Lung (tissue), 13 donors: Measurements from ENCODE around the gene ATP6AP1. TPM values are rescaled to one million over a fixed set of nuclear protein-coding genes. Genes with fewer than 3 reads are reported as not detected.
A peak's percentile ranks its signal among the peaks of the same experiment; 100 is the strongest.

ENCODE experiments used
- ATAC-seq: fragments of 200-7000 bp; cut with Tn5 transposase; one replicate; pipeline ENCODE4 v1.9.1; 2020; ENCODE audit warnings: moderate number of reproducible peaks; ENCODE audit not compliant: insufficient read depth, low FRiP score
- DNase-seq, 3 donors: peaks; one replicate each; pipeline ENCODE4 v3.0.0-alpha.2; 2013 to 2017
- H3K27ac ChIP-seq, 2 donors: one replicate each; pipeline ENCODE4 v1.5.1; 2013; ENCODE audit warnings: mild to moderate bottlenecking in 2 of 2, moderate library complexity in 2 of 2, control low read depth in 1 of 2, inconsistent platforms in 1 of 2, low read depth in 1 of 2, low read length in 1 of 2
- H3K27me3 ChIP-seq, 3 donors: one replicate each; pipeline ENCODE4 v1.5.1; 2013; ENCODE audit warnings: low read length in 2 of 3; ENCODE audit not compliant: control insufficient read depth in 3 of 3, insufficient read depth in 3 of 3
- H3K36me3 ChIP-seq, 4 donors: one replicate each; pipeline ENCODE4 v1.5.1; 2013; ENCODE audit warnings: low read length in 4 of 4, mild to moderate bottlenecking in 1 of 4, moderate library complexity in 1 of 4; ENCODE audit not compliant: control insufficient read depth in 4 of 4, insufficient read depth in 4 of 4
- H3K4me1 ChIP-seq, 5 donors: one replicate each; pipeline ENCODE4 v1.5.1; 2013; ENCODE audit warnings: low read length in 5 of 5, mild to moderate bottlenecking in 2 of 5, moderate library complexity in 1 of 5; ENCODE audit not compliant: control insufficient read depth in 5 of 5, insufficient read depth in 5 of 5
- H3K4me3 ChIP-seq: one replicate; pipeline ENCODE4 v1.5.1; 2013; ENCODE audit warnings: mild to moderate bottlenecking, control low read depth, moderate library complexity
- H3K9ac ChIP-seq, 2 donors: one replicate each; pipeline ENCODE4 v1.5.1; 2013; ENCODE audit warnings: low read length in 2 of 2, control low read depth in 1 of 2; ENCODE audit not compliant: insufficient read depth in 1 of 2
- H3K9me3 ChIP-seq, 4 donors: one replicate each; pipeline ENCODE4 v1.5.1; 2013; ENCODE audit warnings: low read length in 3 of 4, mild to moderate bottlenecking in 1 of 4, moderate library complexity in 1 of 4; ENCODE audit not compliant: control insufficient read depth in 4 of 4, insufficient read depth in 3 of 4
- CTCF ChIP-seq: IDR thresholded peaks from 2 replicates; pipeline ENCODE4 v1.5.1; 2012; ENCODE audit warnings: mild to moderate bottlenecking; ENCODE audit errors: control extremely low read depth, extremely low read depth
- WGBS, 2 donors: extraction: QIAGEN DNeasy Blood & Tissue Kit; methylation state at CpG; one replicate each; pipeline ENCODE4 v1.1.7; 2013; 5-methylcytosine and 5-hydroxymethylcytosine counted together
- polyA plus RNA-seq, 2 donors: library from polyadenylated mRNA; stranded (reverse); fragments of 200-250 nt; gene quantifications; one replicate each; pipeline ENCODE4 v1.2.1, GENCODE V29; 2013
- small RNA-seq: library from RNA; depleted of rRNA; stranded (forward); fragments of <200 nt; gene quantifications from one replicate; pipeline ENCODE3, GENCODE V24; 2014; ENCODE audit warnings: low replicate concordance
- total RNA-seq, 2 donors: library from RNA; depleted of rRNA in 1 of 2; stranded (reverse); fragments of >200 nt in 1 of 2; gene quantifications; one replicate each; pipeline ENCODE4 v1.2.1, GENCODE V29; 2014 to 2021
- donor health status: control.
- donor health status: control.
- donor health status: Bipolar disorder and iron deficiency.
- donor health status: healthy.
- donor health status: DM: yes; HTN: yes; CAD: no.

ATP6AP1 gene
- total and polyA plus RNA-seq, 4 donors = 73.7 to 220 (median 113) TPM

GRCh38 chrX:154485150-154486051 is 56.9 kb downstream of the ATP6AP1 start:
- H3K9ac ChIP-seq = no peak overlapping the region
- peaks cover 0 to 9% (median 0%) of the 10 kb centered on the region in 5 donors for H3K4me1 ChIP-seq
- H3K27me3 ChIP-seq = no peaks in the 10 kb centered on the region
- TF ChIP-seq CTCF = no peak
- ATAC-seq = no peak
- H3K36me3 ChIP-seq = peaks cover 0 to 7% (median under 1%) of the 10 kb centered on the region in 4 donors
- H3K9me3 ChIP-seq = peaks cover 0 to 3% (median 0%) of the 10 kb centered on the region in 4 donors
- 60 to 63% methylated on average over 21 to 35 of the region's 35 CpGs for WGBS, 2 donors
- no peak for DNase-seq
- peak overlapping the region; percentile 83 to 92 for H3K27ac ChIP-seq
- peak overlapping the region; percentile 58 for H3K4me3 ChIP-seq

- Histone ChIP-seq H3K36me3 (peaks cover 0 to 7% (median under 1%) of the 10 kb centered on the region in 4 donors), H3K27me3 (no peaks in the 10 kb centered on the region), H3K4me1 (peaks cover 0 to 9% (median 0%) of the 10 kb centered on the region in 5 donors), H3K27ac (peak overlapping the region; percentile 83 to 92), H3K9ac (no peak overlapping the region), H3K4me3 (peak overlapping the region; percentile 58), H3K9me3 (peaks cover 0 to 3% (median 0%) of the 10 kb centered on the region in 4 donors)
- WGBS, 2 donors = 0 to 44% methylated on average over 11 to 35 of the region's 35 CpGs
- ATAC-seq (no peak), DNase-seq (peak in 2 of 3 donors; percentile 22 to 24)
- TF ChIP-seq CTCF = no peak
Measured at GRCh38 chrX:154486052-154486395, 57.5 kb downstream of the ATP6AP1 start.

Small RNA genes lying within 50 kb of the gene (small RNA-seq; reads per million reads assigned to genes)
- gene MIR6858 (0.08 reads per million), gene SNORA70 (not detected)

Other genes starting within 250 kb of the ATP6AP1 start
- not detected for gene OPN1MW, start 246.1 kb upstream of the ATP6AP1 start, total RNA-seq
- not detected for gene OPN1MW, start 246.1 kb upstream of the ATP6AP1 start, polyA plus RNA-seq
- gene OPN1MW2, start 208.9 kb upstream of the ATP6AP1 start, total RNA-seq = not detected
- gene OPN1MW2, start 208.9 kb upstream of the ATP6AP1 start, polyA plus RNA-seq = not detected
- not detected for gene OPN1MW3, start 171.1 kb upstream of the ATP6AP1 start, total RNA-seq
- gene OPN1MW3, start 171.1 kb upstream of the ATP6AP1 start, polyA plus RNA-seq = not detected
- not detected for gene TEX28, start 133.6 kb upstream of the ATP6AP1 start, total RNA-seq
- under 1 TPM in 1 of 2 donors, not detected in 1; 0.02 TPM for gene TEX28, start 133.6 kb upstream of the ATP6AP1 start, polyA plus RNA-seq
- 1 to 10 TPM in 1 of 2 donors, under 1 TPM in 1; 0.18 to 1.5 TPM for gene TKTL1, start 132.9 kb upstream of the ATP6AP1 start, total RNA-seq
- under 1 TPM in 1 of 2 donors, not detected in 1; 0.54 TPM for gene TKTL1, start 132.9 kb upstream of the ATP6AP1 start, polyA plus RNA-seq
- 1,000 to 10,000 TPM in 1 of 2 donors, 100 to 1,000 TPM in 1; 602 to 1,802 TPM for gene FLNA, start 54.0 kb upstream of the ATP6AP1 start, total RNA-seq
- 100 to 1,000 TPM; 645 to 783 TPM for gene FLNA, start 54.0 kb upstream of the ATP6AP1 start, polyA plus RNA-seq
- gene EMD, start 49.4 kb upstream of the ATP6AP1 start, total RNA-seq = 10 to 100 TPM; 33.0 to 66.9 TPM
- gene EMD, start 49.4 kb upstream of the ATP6AP1 start, polyA plus RNA-seq = 100 to 1,000 TPM in 1 of 2 donors, 10 to 100 TPM in 1; 82.7 to 108 TPM
- gene RPL10, start 30.3 kb upstream of the ATP6AP1 start, total RNA-seq = 1,000 to 10,000 TPM; 2,479 to 3,133 TPM
- 1,000 to 10,000 TPM; 4,111 to 4,258 TPM for gene RPL10, start 30.3 kb upstream of the ATP6AP1 start, polyA plus RNA-seq
- gene DNASE1L1, start 19.4 kb upstream of the ATP6AP1 start, total RNA-seq = 10 to 100 TPM; 12.5 to 41.0 TPM
- gene DNASE1L1, start 19.4 kb upstream of the ATP6AP1 start, polyA plus RNA-seq = 10 to 100 TPM; 28.2 to 52.3 TPM
- gene TAFAZZIN, start 17.1 kb upstream of the ATP6AP1 start, total RNA-seq = 10 to 100 TPM; 28.4 to 48.9 TPM
- gene TAFAZZIN, start 17.1 kb upstream of the ATP6AP1 start, polyA plus RNA-seq = 10 to 100 TPM; 39.7 to 61.2 TPM
- 100 to 1,000 TPM in 1 of 2 donors, 10 to 100 TPM in 1; 64.0 to 116 TPM for gene GDI1, start 8.5 kb downstream of the ATP6AP1 start, total RNA-seq
- 100 to 1,000 TPM; 116 to 130 TPM for gene GDI1, start 8.5 kb downstream of the ATP6AP1 start, polyA plus RNA-seq
- gene FAM50A, start 15.5 kb downstream of the ATP6AP1 start, total RNA-seq = 10 to 100 TPM; 23.4 to 74.4 TPM
- 100 to 1,000 TPM; 106 to 202 TPM for gene FAM50A, start 15.5 kb downstream of the ATP6AP1 start, polyA plus RNA-seq
- gene PLXNA3, start 29.6 kb downstream of the ATP6AP1 start, total RNA-seq = 10 to 100 TPM; 17.3 to 61.1 TPM
- 10 to 100 TPM; 10.2 to 16.1 TPM for gene PLXNA3, start 29.6 kb downstream of the ATP6AP1 start, polyA plus RNA-seq
- gene LAGE3, start 50.6 kb downstream of the ATP6AP1 start, total RNA-seq = 10 to 100 TPM; 10.3 to 26.4 TPM
- 10 to 100 TPM; 21.5 to 32.0 TPM for gene LAGE3, start 50.6 kb downstream of the ATP6AP1 start, polyA plus RNA-seq
- 10 to 100 TPM; 22.9 to 38.2 TPM for gene UBL4A, start 57.9 kb downstream of the ATP6AP1 start, total RNA-seq
- gene UBL4A, start 57.9 kb downstream of the ATP6AP1 start, polyA plus RNA-seq = 10 to 100 TPM; 21.3 to 39.6 TPM
- gene SLC10A3, start 62.0 kb downstream of the ATP6AP1 start, total RNA-seq = 10 to 100 TPM; 11.1 to 30.9 TPM
- gene SLC10A3, start 62.0 kb downstream of the ATP6AP1 start, polyA plus RNA-seq = 10 to 100 TPM; 27.3 to 33.0 TPM
- 10 to 100 TPM; 21.5 to 48.6 TPM for gene FAM3A, start 87.6 kb downstream of the ATP6AP1 start, total RNA-seq
- 10 to 100 TPM; 43.9 to 61.2 TPM for gene FAM3A, start 87.6 kb downstream of the ATP6AP1 start, polyA plus RNA-seq
- 100 to 1,000 TPM in 1 of 2 donors, 10 to 100 TPM in 1; 24.3 to 106 TPM for gene G6PD, start 118.2 kb downstream of the ATP6AP1 start, total RNA-seq
- gene G6PD, start 118.2 kb downstream of the ATP6AP1 start, polyA plus RNA-seq = 10 to 100 TPM; 55.4 to 75.6 TPM
- gene IKBKG, start 118.9 kb downstream of the ATP6AP1 start, total RNA-seq = 10 to 100 TPM; 12.0 to 58.3 TPM
- 10 to 100 TPM; 23.1 to 49.6 TPM for gene IKBKG, start 118.9 kb downstream of the ATP6AP1 start, polyA plus RNA-seq
- gene CTAG1A, start 156.5 kb downstream of the ATP6AP1 start, total RNA-seq = not detected
- not detected for gene CTAG1A, start 156.5 kb downstream of the ATP6AP1 start, polyA plus RNA-seq
- not detected for gene CTAG1B, start 190.6 kb downstream of the ATP6AP1 start, total RNA-seq
- gene CTAG1B, start 190.6 kb downstream of the ATP6AP1 start, polyA plus RNA-seq = not detected
- gene CTAG2, start 224.9 kb downstream of the ATP6AP1 start, total RNA-seq = not detected
- gene CTAG2, start 224.9 kb downstream of the ATP6AP1 start, polyA plus RNA-seq = 1 to 10 TPM in 1 of 2 donors, not detected in 1; 4.9 TPM